Astrocyte (in vitro differentiated cells and primary cell): Measurements from ENCODE around the gene RETREG2.

Source experiments
- CTCF ChIP-seq: IDR thresholded peaks from 2 replicates; pipeline ENCODE4 v1.5.1; 2011; ENCODE audit warnings: low read depth, mild to moderate bottlenecking, inconsistent platforms, low read length, moderate library complexity; ENCODE audit not compliant: insufficient read depth
- EZH2 ChIP-seq: IDR thresholded peaks from 2 replicates; pipeline ENCODE4 v1.6.1; 2012; ENCODE audit warnings: mild to moderate bottlenecking, low read length, inconsistent platforms; ENCODE audit not compliant: insufficient read depth

- TF ChIP-seq CTCF: no peak
- no peak for TF ChIP-seq EZH2
These were observed 3.9 kb upstream of the RETREG2 start for GRCh38 chr2:219174146-219174545.
